ENCODE results near the gene C2CD2. TPM values are rescaled to one million over a fixed set of nuclear protein-coding genes. Genes with fewer than 3 reads are reported as not detected.

The C2CD2 gene
- total RNA-seq, 4 donors from 2014 or later, result 9.5 to 37.5 (median 18.3) TPM

GRCh38 chr21:41845310-41846032, 108.3 kb downstream of the C2CD2 start:
- intact Hi-C loops (cut with DNase I; ENCODE audit: low total_unique reads), result no loop called here
- no peak for TF ChIP-seq POLR2A (IDR thresholded peaks at IDR 0.05)
- no peak for TF ChIP-seq CTCF (IDR thresholded peaks at IDR 0.05)
- no peak overlapping the region for H3K4me3 ChIP-seq
- H3K27ac ChIP-seq, result no peak overlapping the region
- no peak for DNase-seq
- H3K4me1 ChIP-seq, result no peaks in the 10 kb centered on the region
- no peaks in the 10 kb centered on the region for H3K9me3 ChIP-seq
- no peaks in the 10 kb centered on the region for H3K27me3 ChIP-seq
- H3K36me3 ChIP-seq, result no peaks in the 10 kb centered on the region

- intact Hi-C loops (cut with DNase I; ENCODE audit: low total_unique reads), result no loop called here
- H3K36me3 ChIP-seq, result no peaks in the 10 kb centered on the region
- no peak for DNase-seq
- no peaks in the 10 kb centered on the region for H3K27me3 ChIP-seq
- H3K4me1 ChIP-seq, result no peaks in the 10 kb centered on the region
- H3K4me3 ChIP-seq, result no peak overlapping the region
- H3K27ac ChIP-seq, result no peak overlapping the region
- TF ChIP-seq POLR2A (IDR thresholded peaks at IDR 0.05) (no peak), CTCF (IDR thresholded peaks at IDR 0.05) (no peak)
- no peaks in the 10 kb centered on the region for H3K9me3 ChIP-seq
Observed at GRCh38 chr21:41843584-41843983, 110.2 kb downstream of the C2CD2 start.

GRCh38 chr21:41840880-41841279, 112.9 kb downstream of the C2CD2 start:
- Histone ChIP-seq H3K9me3 (no peaks in the 10 kb centered on the region), H3K27ac (no peak overlapping the region), H3K4me1 (no peaks in the 10 kb centered on the region), H3K4me3 (no peak overlapping the region), H3K27me3 (no peaks in the 10 kb centered on the region), H3K36me3 (no peaks in the 10 kb centered on the region)
- intact Hi-C loops (cut with DNase I; ENCODE audit: low total_unique reads), result no loop called here
- no peak for DNase-seq
- TF ChIP-seq CTCF (IDR thresholded peaks at IDR 0.05) (no peak), POLR2A (IDR thresholded peaks at IDR 0.05) (no peak)

GRCh38 chr21:41839387-41840000, 114.3 kb downstream of the C2CD2 start:
- TF ChIP-seq POLR2A (IDR thresholded peaks at IDR 0.05) (no peak), CTCF (IDR thresholded peaks at IDR 0.05) (no peak)
- intact Hi-C loops (cut with DNase I; ENCODE audit: low total_unique reads), result no loop called here
- Histone ChIP-seq H3K4me1 (no peaks in the 10 kb centered on the region), H3K4me3 (no peak overlapping the region), H3K9me3 (no peaks in the 10 kb centered on the region), H3K36me3 (no peaks in the 10 kb centered on the region), H3K27ac (no peak overlapping the region), H3K27me3 (no peaks in the 10 kb centered on the region)
- no peak for DNase-seq

- Histone ChIP-seq H3K9me3 (no peaks in the 10 kb centered on the region), H3K4me1 (no peaks in the 10 kb centered on the region), H3K27ac (no peak overlapping the region), H3K27me3 (no peaks in the 10 kb centered on the region), H3K4me3 (no peak overlapping the region), H3K36me3 (no peaks in the 10 kb centered on the region)
- DNase-seq, result no peak
- TF ChIP-seq POLR2A (IDR thresholded peaks at IDR 0.05), result no peak
- TF ChIP-seq CTCF (IDR thresholded peaks at IDR 0.05), result no peak
- intact Hi-C loops (cut with DNase I; ENCODE audit: low total_unique reads), result no loop called here
Observed at GRCh38 chr21:41837756-41838297, 116.0 kb downstream of the C2CD2 start.

All from uterus (tissue), 4 donors.